GM21576 (cell line): ENCODE results near the gene GPBAR1.

Experiments
- ATAC-seq: cut with Tn5 transposase; IDR thresholded peaks from one replicate; pipeline ENCODE4 v1.9.1; 2021; ENCODE audit warnings: mild to moderate bottlenecking, moderate library complexity; ENCODE audit not compliant: unreplicated experiment

GPBAR1 gene

DNA sequence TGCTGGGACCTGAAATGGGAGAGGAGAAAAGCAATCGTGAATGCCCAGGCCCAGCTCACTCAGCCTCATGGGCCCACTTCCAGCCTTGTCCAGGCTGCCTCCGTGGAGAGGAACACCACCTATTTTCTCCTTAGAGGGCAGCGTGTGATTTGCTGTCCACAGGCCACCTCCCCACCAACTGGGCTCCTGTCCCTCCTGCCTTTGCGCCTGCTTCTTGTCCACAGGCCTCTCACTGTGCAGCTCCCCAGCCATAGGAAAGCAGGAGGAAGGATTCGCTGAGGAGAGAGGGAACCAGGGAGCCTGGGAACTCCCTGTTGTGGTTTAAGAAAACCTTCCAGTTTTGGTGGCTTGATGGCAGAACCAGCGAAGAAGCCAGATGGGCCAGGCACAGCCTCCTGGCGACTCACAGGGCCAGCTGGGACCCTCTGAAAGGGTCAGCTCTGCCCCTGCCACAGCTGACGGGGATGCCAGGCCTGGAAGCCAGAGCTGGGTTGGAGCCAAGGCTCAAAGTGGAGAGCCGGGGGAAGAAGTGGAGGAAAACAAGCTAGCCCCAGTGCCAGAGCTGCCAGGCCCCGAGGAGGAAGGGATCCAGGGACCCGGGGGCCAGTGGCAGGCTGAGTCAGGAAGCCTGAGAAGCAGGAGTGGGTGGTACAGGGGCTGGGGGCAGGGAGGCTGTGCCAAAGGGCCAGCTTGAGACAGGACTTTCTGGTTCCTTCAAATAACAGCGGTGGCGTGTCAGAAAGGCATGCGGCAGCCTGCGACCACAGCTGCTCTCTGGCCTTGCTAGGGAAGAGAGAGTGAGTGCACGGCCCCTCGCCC lies 21.6 kb downstream of the GPBAR1 start:
- no peak for ATAC-seq

DNA sequence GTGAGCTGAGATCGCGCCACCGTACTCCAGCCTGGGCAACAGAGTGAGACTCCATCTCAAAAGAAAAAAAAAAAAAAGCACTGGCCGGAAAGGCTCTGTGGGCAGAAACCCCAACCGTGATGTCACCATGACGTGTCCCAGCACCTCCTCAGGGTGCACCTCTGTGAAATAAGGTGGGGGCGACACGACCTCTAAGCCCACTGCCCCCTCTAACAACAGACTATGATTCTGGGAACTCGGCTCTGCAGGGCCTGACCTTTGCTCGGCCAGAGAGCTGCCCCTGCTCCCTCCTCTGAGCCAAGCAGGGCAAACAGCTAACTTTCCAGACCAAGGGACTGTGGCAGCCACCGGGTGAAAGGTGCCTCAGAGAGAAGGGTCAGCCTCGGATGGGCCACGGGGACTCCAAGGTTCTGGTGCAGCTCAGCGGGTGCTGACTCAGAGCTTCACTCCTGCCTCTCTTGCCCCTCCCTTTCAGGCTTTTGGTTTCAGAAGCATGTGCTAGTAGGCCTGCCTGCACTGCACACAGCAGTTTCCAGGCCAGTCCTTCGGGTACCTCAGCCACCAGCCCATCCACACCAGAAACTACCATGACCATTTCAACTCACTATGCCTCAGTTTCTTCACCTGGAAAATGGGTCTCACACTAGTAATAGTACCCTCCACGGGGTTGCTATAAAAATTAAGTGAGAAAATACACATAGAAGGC lies 23.4 kb downstream of the GPBAR1 start:
- ATAC-seq, result peak; percentile 39

DNA sequence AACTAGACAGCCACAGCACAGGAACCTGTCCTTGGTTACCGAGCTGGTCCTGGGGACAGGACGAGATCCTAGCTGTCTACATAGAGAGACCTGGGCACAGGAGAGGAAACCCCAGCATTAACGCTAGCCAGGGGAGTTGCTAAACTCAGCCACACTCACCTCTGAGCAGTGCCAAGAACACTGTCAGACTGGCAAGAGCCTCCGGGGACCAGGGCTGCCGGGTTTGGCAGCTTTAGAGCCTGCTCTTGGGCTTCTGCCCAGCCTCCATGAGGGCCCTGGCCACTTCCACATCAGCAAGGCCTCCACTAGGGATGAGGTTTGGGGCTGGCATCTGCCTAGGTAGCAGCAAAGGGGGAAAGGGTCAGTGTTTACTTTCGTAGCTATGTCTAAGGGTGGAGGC lies 24.8 kb downstream of the GPBAR1 start:
- ATAC-seq, result no peak

DNA sequence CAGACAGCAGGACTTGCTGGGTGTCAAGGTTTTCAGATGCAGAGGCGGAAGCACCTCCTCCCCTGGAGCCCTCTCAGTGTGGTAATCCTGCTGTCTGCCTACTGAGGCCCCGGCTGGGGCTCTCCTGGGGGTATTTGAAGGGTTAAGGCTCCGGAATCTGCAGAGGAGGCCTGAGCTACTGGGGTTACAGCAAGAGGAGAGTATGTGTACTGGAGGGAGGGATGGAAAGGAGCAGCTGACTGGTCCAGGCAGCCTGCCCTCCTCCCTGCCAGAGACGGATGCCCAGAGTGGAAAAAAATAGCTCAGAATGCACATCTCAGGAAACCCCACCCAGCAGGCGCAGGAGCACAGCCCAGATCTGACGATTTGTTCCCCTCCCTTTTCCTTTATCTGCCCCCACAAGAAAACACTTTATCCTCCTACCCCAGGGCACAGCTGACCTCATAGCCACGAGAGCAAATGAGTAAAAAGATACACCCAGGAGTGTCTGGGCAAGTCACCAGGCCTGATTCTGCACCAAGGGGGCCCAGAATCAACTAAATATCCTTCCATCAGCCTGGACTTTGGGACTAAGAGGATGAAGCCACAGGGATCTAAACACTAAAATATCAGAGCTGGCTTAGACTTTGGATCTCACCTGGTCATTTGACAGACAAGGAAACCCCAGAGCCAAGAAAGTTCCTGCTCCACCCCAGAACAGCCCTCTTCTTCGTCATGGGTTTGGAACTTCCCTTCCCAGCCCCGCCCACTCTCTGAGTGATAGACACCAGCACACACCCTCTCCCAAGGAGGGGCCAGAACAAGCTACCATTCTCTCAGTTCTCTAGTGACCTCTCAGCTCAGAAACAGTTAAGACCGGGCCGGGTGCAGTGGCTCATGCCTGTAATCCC lies 26.0 kb downstream of the GPBAR1 start:
- peak; percentile 55 for ATAC-seq

DNA sequence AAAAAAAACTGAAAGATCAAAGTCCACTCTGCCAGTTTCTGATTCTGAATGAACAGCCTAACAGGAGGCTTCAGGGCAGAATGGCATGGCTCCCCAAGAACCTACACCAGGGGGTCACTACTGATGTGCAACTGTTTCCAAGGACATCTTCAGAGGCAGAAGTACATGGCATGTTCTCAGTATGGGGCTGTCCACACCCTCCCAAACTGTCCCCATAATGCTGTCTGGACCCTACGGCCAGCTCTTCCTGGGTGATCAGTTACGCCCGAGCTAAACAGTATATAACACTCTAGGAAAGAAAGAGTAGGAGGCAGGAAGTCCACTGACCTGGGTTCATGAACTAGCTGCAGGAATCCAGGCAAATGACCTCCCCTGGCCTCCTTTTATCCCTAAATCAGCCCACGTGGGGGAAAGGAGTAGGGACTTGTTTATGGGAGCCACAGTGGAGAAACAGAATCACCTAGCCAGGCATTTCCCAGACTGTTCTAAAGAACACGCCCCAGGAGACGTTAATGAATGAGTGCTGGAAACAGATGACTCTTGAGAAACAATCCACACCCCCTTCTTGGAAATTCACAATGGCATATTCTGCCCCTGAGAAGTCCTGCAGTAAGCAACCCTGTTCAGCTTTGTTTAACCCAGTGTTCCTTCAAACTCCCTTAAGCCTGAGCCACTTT lies 29.0 kb downstream of the GPBAR1 start:
- ATAC-seq, result no peak

DNA sequence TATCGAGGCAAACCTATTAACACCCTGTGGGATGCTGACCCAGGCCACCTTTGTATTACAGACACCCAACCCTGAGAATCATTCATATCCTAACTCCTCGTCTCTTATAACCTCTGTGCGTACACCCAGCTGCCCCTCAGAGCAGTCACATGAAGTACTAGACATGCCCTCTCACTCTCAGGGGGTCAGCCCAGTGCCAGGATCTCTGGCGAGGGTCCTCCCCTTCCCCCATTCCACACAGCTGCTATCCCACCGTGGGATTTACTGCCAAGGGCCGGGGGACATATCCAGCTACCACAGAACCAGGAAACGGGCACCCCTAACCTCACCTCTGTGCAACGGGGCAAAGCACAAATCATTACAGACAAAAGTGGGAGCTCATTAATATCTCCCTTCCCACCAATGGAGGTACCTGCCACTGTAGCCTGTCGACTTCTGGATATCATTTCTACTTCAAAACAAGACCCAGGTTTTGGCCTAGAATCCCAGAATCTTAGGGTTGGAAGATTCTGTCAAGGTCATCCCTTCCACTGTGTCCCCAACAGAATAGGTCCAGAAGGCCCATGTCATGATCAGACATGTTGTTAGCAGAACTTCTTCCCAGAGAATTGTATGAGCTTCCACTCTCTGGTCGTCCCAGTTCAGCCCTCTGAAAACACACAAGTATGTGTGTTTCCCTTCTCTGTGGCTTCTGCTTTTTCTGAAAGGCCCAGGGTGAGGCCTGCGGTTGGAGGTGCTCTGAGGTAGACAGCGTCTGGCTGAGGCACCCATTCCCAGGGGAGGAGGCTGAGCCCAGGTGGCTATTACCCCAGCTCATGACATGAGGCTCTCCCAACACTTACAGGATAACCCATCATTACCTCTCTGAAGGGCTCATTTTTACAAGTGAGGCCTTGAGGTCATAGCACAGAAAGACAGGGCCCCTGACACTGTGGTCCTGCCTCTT lies 29.8 kb downstream of the GPBAR1 start:
- peak; percentile 48 for ATAC-seq

DNA sequence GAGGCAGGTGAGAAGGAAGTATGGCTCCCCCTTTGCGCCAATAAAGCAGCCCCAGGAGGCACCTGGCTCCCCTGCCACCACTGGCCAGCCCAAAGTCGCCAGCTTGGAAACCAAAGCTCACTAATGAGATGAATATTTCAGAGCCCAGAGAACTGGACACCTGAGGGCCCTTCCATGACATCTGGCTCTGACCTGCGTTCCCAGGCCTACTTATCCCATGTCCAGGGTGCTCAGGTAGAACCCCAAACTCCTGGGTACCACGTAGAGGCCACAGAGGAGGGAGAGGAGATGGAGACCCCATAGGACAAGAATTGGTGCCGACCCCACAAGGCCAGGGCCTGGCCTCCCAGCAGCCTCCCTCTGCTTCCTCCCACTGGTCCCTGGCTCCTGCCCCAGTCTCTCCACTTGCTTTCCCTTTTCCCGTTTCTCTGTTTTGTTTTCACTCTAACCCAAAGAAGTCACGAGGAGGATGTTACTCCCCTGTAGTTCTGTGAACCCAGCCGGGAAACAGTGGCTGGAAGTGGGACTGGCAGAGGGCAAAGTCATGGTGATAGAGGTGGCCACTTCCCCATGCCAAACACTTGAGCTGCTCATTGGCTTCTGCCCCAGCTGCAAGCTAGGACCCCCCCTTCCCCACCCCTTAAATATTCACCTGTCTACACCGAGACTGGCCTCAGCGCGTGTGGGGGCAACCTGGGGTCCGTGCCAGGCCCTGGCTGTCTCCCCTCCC lies 30.7 kb downstream of the GPBAR1 start:
- ATAC-seq, result no peak

DNA sequence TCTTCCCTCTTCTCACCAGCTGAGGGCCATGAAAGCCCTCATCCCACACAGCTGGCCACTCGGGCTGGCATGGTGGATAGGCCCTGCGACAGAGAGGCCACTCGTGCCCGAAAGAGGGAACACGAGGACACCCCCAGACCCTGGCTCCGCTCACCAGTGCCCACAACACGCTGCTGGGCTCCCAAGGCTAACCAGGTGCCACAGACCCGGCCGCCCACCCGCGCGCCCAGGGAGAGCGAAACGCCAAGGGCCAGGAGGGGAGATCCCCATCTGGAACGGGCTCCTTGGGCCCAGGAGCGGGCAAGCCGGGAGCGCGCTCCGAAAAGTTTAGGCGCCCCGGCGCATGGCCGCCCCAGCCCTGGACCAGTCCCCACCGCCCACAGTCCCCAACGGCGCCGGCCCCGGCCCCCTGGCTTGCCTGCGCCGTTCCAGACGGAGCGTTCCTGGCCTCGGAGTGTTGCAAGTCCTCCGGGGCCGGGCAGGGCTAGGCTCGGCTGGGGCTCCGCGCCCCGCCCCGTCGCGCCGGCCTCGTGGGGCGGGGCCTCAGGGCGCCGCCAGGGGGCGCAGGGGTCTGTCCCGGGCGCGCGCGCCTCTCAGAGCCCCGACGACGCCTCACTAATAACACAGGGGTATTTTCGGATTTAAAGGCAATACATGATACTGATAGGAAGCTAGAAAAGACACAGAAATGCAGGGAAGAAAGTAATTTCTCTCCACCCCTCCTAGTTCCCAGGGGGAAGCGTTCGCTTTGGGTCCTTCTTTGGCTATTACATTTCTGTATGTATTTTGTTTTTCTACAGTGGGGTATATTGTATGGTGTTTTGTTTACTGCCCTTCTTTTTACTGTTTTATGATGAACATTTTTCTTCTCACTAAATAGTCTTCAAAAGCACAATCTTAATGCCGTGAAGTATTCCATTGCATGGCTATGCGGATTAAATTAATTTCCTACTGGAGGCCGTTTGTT lies 31.5 kb downstream of the GPBAR1 start, which contains the start of gene TMBIM1:
TSS of gene TMBIM1 (minus strand) at position 456 of the 967 bp plus-strand sequence. CDS start 10,362 bp downstream, outside the sequence.
- peak; percentile 61 for ATAC-seq

DNA sequence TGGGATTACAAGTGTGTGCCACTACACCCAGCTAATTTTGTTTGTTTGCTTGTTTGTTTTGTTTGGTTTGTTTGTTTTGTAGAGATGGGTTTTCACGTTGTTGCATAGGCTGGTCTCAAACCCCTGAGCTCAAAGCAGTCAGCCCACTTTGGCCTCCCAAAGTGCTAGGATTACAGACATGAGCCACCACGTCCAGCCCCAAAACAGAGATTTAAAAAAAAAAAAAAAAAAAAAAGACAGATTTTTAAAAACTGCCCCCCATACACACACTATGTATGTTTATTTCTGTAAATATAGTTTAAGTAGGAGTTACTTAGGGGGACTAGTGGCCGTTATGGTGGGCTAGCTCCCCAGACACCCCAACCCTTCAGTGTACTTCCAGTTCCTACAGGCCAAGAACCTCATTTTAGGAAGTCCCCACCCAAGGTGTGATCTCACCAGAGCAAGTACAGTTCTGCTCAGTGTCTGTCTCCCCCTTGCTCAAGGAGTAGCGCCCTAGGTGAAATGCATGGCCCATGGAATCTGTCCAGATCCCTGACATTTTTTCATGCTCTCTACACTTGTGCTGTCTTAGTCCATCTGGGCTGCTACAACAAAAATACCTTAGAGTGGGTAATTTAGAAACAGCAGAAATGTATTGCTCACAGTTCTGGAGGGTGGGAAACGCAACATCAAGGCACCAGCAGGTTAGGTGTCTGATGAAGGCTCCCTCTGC lies 33.1 kb downstream of the GPBAR1 start:
- no peak for ATAC-seq

DNA sequence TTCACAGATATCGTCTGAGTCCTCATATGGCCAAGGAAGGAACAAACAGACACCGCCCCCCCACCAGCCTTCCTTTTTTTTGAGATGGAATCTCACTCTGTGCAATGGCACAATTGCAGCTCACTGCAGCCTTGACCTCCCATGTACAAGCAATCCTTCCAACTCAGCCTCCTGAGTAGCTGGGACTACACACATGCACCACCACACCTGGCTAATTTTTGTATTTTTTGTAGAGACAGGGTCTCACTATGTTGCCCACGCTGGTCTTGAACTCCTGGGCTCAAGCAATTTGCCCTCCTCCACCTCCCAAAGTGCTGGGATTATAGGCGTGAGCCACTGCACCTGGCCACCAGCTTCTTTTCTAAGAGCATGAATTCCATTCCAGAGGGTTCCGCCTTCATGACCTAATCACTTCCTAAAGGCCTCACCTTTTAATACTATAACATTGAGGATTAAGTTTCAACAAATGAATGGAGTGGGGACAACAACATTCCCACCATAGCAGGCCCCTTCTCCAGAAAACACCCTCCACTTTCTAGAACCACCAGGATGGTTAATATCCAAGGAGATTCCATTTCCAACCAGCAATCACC lies 33.7 kb downstream of the GPBAR1 start:
- no peak for ATAC-seq

DNA sequence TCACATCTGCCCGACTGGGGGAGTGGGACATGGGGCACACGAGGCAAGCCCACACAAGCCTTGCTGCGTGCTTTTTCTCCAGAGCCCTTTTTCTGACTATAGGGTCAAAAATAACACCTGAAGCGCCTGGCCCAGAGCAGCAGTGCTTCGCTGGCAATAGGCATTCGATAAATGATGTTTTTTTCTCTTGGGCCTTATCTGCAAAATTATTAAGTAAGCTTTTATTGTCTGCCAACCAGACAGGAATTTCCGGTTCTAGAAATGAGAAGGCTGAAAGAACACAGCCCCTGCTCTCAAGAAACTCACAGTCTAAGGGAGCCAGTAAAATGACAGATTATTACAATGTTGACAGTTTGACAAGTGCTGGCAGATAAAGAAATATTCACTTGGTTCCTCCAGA lies 34.2 kb downstream of the GPBAR1 start:
- no peak for ATAC-seq

DNA sequence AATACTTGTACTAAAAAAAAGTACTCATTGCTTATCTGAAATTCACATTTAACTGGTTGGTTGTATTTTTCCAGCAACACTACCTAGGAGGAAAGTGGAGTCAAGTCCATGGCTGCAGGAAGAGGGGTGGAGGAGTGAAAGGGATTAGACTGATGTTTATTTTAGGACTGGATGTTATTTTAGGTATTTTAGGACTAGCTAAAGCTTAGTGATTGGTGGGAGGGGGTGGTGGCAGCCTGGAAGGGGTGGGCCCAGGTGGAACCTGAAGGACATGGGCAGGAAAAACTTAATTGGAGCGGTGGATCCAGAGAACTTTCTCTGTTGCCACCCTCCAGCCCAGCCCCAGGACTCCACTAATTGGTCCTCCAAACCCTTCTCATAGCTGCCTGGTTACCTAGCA lies 35.4 kb downstream of the GPBAR1 start:
- ATAC-seq, result no peak

DNA sequence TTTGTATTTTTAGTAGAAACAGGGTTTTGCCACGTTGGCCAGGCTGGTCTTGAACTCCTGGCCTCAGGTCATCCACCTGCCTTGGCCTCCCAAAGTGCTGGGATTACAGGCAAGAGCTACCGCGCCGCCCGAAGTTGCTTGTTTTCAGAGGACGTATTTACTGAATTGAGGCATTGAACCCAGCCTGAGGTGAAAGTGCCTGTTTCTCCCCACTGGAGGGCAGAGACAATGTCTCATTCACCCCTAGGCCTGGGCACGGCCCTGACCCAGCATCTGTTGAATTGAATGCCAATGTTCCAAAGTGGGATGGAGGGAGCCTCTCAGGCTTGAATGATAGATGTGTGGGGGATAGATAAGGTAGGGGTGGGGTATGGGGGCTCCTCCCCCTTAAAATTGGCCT lies 36.0 kb downstream of the GPBAR1 start:
- ATAC-seq, result no peak

DNA sequence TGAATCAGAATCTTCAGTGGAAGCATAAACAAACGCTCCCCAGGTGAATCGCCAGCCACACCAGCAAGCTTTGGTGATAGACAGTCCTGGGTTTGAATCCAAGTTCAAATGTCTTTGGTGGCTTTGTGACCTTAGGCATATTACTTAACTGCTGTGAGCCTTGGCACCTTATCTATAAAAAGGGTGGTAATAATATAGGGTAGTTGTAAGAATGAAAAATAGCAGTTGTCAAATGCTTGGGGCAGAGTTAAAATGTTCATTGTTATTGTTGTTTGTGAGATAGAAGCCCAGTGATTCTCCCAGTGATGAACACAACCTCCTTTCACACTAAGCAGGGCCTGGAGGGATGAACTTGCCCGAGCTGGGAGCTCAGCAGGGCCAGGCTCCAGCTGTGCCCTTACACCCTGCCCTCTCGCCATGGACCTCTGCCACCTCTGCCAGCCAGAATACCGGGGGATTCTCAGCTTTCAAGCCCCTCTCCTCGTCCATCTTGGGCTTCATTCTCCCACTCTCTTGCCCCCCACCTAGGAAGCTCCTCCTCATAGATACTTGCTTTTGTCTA lies 37.6 kb downstream of the GPBAR1 start:
- no peak for ATAC-seq

DNA sequence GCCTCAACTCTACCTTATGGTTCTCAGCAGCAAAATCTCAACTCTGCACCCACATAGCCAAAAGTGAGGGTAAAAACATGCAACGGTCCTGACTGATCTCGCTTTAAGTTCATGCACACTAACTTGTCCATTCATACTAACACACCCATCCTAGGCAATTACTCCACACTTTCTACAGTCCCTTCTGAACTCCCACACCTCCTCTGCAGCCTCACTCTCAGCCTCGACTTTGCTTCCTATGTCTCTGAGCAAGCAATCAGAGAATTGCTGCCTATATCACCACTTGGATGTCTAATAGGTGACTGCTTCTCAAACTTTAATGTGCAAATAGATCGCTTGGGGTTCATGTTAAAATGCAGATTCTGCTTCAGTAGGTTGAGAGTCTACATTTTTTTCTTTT lies 39.3 kb downstream of the GPBAR1 start:
- no peak for ATAC-seq

DNA sequence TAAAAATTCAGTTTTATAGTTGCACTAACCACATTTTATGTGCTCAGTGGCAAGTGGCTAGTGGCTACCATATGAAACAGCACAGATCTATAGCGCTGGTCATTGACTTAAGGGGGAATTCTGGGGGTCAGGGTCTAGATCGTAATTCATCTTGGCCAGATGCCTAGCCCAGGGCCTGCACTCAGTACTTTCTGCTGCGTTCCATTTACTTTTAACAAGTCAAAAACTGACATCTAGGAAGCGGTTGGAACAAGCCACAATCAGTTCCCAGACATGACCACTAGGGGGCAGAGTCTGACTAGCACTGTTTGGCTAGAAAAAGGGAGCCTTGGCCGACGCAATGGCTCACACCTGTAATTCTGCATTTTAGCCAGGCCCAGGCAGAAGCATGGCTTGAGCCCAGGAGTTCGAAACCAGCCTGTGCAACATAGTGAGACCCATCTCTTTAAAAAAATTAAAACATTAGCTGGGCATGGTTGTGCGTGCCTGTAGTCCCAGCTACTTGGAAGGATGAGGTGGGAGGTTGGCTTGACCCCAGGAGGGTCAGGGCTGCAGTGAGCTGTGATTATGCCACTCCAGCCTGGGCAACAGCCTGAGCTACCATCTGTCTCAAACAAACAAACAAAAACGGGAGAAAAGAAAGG lies 40.5 kb downstream of the GPBAR1 start:
- peak; percentile 85 for ATAC-seq
